ENCODE data around the gene LRRFIP1.

LRRFIP1 gene

GRCh38 chr2:237623428-237624403 lies 3.7 kb upstream of the LRRFIP1 start:
- no peak for DNase-seq

GRCh38 chr2:237624565-237624964 lies 2.8 kb upstream of the LRRFIP1 start:
- DNase-seq: no peak

GRCh38 chr2:237625216-237625705 lies 2.1 kb upstream of the LRRFIP1 start:
- DNase-seq: no peak

- no peak for DNase-seq
These were observed 1.6 kb upstream of the LRRFIP1 start for GRCh38 chr2:237625777-237626176.

GRCh38 chr2:237626813-237627440 lies 460 bp upstream of the LRRFIP1 start:
- no peak for DNase-seq

GRCh38 chr2:237628247-237629187 lies 1.1 kb downstream of the LRRFIP1 start:
- DNase-seq: no peak

GRCh38 chr2:237629188-237629534 lies 1.8 kb downstream of the LRRFIP1 start:
- no peak for DNase-seq

GRCh38 chr2:237629739-237630138 lies 2.4 kb downstream of the LRRFIP1 start:
- DNase-seq: no peak

- no peak for DNase-seq
These were observed 3.0 kb downstream of the LRRFIP1 start for GRCh38 chr2:237630216-237631000.

GRCh38 chr2:237631007-237631785 lies 3.8 kb downstream of the LRRFIP1 start:
- no peak for DNase-seq

- no peak for DNase-seq
These were observed 4.6 kb downstream of the LRRFIP1 start for GRCh38 chr2:237631801-237632585.

- no peak for DNase-seq
These were observed 5.7 kb downstream of the LRRFIP1 start for GRCh38 chr2:237633061-237633561.

GRCh38 chr2:237636578-237636977 lies 9.2 kb downstream of the LRRFIP1 start:
- no peak for DNase-seq

GRCh38 chr2:237637429-237638135 lies 10.2 kb downstream of the LRRFIP1 start:
- no peak for DNase-seq

GRCh38 chr2:237638176-237638575 lies 10.8 kb downstream of the LRRFIP1 start:
- DNase-seq: no peak

GRCh38 chr2:237639052-237639835 lies 11.9 kb downstream of the LRRFIP1 start:
- no peak for DNase-seq

- DNase-seq: no peak
These were observed 12.4 kb downstream of the LRRFIP1 start for GRCh38 chr2:237639836-237640220.

- no peak for DNase-seq
These were observed 13.2 kb downstream of the LRRFIP1 start for GRCh38 chr2:237640493-237640998.

All from NCI-H2171 (cell line).